ENCODE measurements around the gene MYO5B. TPM values are rescaled to one million over a fixed set of nuclear protein-coding genes. Genes with fewer than 3 reads are reported as not detected.

Gene MYO5B
- total RNA-seq, 1 donor from 2014 or later: 39.1 TPM

DNA sequence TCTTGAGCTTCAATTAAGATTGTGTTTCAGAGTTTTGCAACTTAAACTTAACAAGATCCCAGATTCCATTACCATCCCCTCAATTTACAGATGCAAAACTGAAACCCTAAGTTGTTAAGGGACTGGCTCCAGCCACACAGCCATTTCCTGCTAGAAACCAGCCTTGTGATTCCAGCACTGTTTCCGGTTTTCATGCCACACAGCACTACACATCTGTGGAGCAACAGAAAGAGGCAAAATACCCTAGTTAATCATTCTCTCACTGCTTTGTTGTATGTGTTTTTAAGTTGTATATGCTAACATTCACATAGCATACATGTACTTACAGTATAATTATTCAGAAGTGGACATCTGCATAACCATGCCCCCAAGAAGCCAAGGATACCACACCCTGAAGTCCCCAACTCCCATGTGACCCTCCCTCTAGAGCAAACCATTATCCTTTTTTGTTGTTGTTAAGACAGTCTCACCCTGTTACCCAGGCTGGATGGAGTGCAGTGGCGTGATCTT, 87.4 kb downstream of the MYO5B start:
- Mint-ChIP-seq H3K27me3 (no peaks in the 10 kb centered on the region), H3K9me3 (ENCODE audit: low read depth) (no peaks in the 10 kb centered on the region), H3K4me3 (ENCODE audit: low read depth) (no peak overlapping the region), H3K36me3 (ENCODE audit: insufficient read depth) (peaks cover 2% of the 10 kb centered on the region), H3K4me1 (ENCODE audit: low read depth) (peaks cover 26% of the 10 kb centered on the region), H3K27ac (no peak overlapping the region)
- DNase-seq (ENCODE audit: low spot score, unreplicated experiment): no peak
- no peak for TF ChIP-seq CTCF (IDR thresholded peaks at IDR 0.05; ENCODE audit: unreplicated experiment)

GRCh38 chr18:50105027-50105426, 89.9 kb downstream of the MYO5B start:
- H3K36me3 Mint-ChIP-seq (ENCODE audit: insufficient read depth): peaks cover 2% of the 10 kb centered on the region
- H3K4me3 Mint-ChIP-seq (ENCODE audit: low read depth): no peak overlapping the region
- TF ChIP-seq CTCF (IDR thresholded peaks at IDR 0.05; ENCODE audit: unreplicated experiment): no peak
- H3K27ac Mint-ChIP-seq: no peak overlapping the region
- H3K4me1 Mint-ChIP-seq (ENCODE audit: low read depth): peaks cover 7% of the 10 kb centered on the region
- no peaks in the 10 kb centered on the region for H3K9me3 Mint-ChIP-seq (ENCODE audit: low read depth)
- H3K27me3 Mint-ChIP-seq: no peaks in the 10 kb centered on the region
- DNase-seq (ENCODE audit: low spot score, unreplicated experiment): no peak

DNA sequence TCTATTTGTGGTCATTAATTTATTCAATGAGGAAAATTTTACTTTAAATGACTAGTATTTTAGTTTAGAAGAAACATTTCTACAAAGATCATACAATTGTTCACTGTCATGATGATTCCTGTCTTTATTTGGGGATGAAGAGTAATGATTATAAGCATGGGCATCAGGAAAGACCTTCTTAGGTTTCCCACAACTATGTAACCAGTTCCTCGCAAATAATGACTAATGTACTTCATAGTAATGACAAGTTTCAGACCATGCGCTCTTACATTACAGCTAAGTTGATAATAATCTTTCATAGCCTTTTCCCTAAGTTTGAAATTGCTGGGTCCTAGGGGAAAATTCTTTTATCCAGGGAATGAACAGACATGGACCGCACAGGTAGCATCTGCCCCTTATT, 90.5 kb downstream of the MYO5B start:
- DNase-seq (ENCODE audit: low spot score, unreplicated experiment): no peak
- H3K4me3 Mint-ChIP-seq (ENCODE audit: low read depth): no peak overlapping the region
- H3K9me3 Mint-ChIP-seq (ENCODE audit: low read depth): no peaks in the 10 kb centered on the region
- H3K27ac Mint-ChIP-seq: no peak overlapping the region
- no peak for TF ChIP-seq CTCF (IDR thresholded peaks at IDR 0.05; ENCODE audit: unreplicated experiment)
- peaks cover 4% of the 10 kb centered on the region for H3K4me1 Mint-ChIP-seq (ENCODE audit: low read depth)
- no peaks in the 10 kb centered on the region for H3K36me3 Mint-ChIP-seq (ENCODE audit: insufficient read depth)
- no peaks in the 10 kb centered on the region for H3K27me3 Mint-ChIP-seq

DNA sequence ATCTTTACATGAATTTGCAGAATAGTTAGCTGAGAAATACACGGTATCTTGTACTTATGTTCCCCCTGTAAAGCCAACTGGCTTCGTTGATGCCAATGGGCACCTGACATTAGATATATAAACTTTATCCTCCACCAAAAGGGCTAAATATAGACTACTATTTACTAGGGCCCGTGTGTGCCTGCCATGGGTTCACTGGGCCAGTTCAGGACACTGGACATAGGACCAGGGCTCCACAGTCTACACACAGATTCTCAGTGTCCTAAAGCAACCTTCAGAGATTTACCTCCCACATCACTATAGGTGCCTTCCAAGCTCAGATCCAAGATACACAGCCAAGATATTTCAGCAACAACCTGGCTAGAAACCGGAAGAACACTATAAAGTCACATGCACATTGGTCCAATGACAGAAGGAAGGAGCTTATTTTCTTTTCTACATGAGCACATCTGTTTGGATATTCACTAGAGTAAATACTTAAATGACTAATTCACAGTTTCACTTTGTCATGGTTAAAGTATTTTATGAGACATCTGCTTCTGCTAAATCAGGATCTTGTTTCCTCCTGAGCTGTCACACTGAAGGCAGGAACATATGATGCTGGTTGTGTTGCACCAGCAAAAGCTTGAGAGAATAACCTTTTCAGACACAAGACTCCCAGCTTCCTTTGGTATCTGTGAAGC, 95.1 kb downstream of the MYO5B start:
- no peaks in the 10 kb centered on the region for H3K4me1 Mint-ChIP-seq (ENCODE audit: low read depth)
- no peaks in the 10 kb centered on the region for H3K9me3 Mint-ChIP-seq (ENCODE audit: low read depth)
- no peaks in the 10 kb centered on the region for H3K36me3 Mint-ChIP-seq (ENCODE audit: insufficient read depth)
- H3K27me3 Mint-ChIP-seq: no peaks in the 10 kb centered on the region
- no peak overlapping the region for H3K27ac Mint-ChIP-seq
- TF ChIP-seq CTCF (IDR thresholded peaks at IDR 0.05; ENCODE audit: unreplicated experiment): no peak
- no peak overlapping the region for H3K4me3 Mint-ChIP-seq (ENCODE audit: low read depth)
- DNase-seq (ENCODE audit: low spot score, unreplicated experiment): no peak

- Mint-ChIP-seq H3K4me1 (ENCODE audit: low read depth) (peaks cover 8% of the 10 kb centered on the region), H3K27me3 (no peaks in the 10 kb centered on the region), H3K36me3 (ENCODE audit: insufficient read depth) (no peaks in the 10 kb centered on the region), H3K4me3 (ENCODE audit: low read depth) (no peak overlapping the region), H3K9me3 (ENCODE audit: low read depth) (no peaks in the 10 kb centered on the region), H3K27ac (no peak overlapping the region)
- no peak for TF ChIP-seq CTCF (IDR thresholded peaks at IDR 0.05; ENCODE audit: unreplicated experiment)
- DNase-seq (ENCODE audit: low spot score, unreplicated experiment): no peak
Observed at GRCh38 chr18:50097702-50098101, 97.2 kb downstream of the MYO5B start.

All from progenitor cell of endocrine pancreas (in vitro differentiated cells).